Measurements from ENCODE around the gene ASB13. TPM values are rescaled to one million over a fixed set of nuclear protein-coding genes. Genes with fewer than 3 reads are reported as not detected.

The ASB13 gene
- total and polyA plus RNA-seq, 3 experiments from 2014 or later: 6.8 to 8.7 (median 7.5) TPM

DNA sequence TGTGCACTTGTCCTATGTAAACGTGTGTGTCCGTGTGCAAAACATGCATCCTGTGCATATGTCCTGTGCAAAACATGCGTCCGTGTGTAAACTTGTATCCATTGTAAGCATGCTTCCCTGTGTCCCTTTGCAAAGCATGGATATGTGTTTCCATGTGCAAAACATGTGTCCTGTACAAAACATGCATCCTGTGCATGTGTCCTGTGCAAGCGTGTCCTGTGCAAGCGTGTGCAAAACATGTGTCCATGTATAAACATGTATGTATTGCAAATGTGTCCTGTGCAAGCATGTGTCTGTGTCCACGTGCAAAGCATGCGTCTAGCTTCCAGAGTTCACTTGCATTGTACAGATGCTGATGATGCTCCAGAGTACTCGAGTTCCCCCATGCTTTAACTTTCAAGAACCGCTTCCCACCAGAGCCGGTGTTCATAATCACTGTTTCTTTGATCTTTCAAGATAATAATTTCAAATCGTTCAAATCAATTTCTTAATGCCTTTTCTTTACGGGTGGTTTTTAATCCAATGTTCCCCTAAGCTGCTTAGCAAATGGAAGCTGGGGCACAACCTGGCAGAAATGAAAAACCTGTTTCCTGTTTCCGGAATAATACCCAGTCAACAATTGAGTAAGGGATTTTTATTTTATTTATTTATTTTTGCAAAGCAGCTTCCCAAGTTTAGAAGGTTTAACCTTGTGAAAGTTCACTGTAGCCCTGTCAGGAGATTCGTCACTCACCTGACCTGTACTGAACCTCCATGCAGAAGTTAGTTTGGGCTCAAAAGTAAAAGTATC, 641 bp upstream of the ASB13 start:
- peak overlapping the region in 4 of 8 donors; percentile 42 to 85 (median 62) for H3K27ac Mint-ChIP-seq
- peak overlapping the region; percentile 90 to 96 (median 93) for H3K4me3 Mint-ChIP-seq
- H3K27ac ChIP-seq (ENCODE audit: low read depth, low read length): no peak overlapping the region
- no peaks in the 10 kb centered on the region for H3K9me3 Mint-ChIP-seq
- peaks cover 17% of the 10 kb centered on the region for H3K4me1 ChIP-seq (ENCODE audit: insufficient read depth, low read length)
- H3K27me3 Mint-ChIP-seq: peaks cover 4 to 15% of the 10 kb centered on the region in 2 donors
- ChIA-PET CTCF (no interaction called here), POLR2A (interaction anchor here (0.6 kb wide), 1 partner anchor 44 kb away, joined by 3 read pairs; no protein-coding TSS in a partner anchor)
- no peak for DNase-seq
- H3K4me3 ChIP-seq (ENCODE audit: low read length): peak overlapping the region; percentile 73
- no peaks in the 10 kb centered on the region for H3K36me3 ChIP-seq (ENCODE audit: insufficient read depth, low read length)
- peaks cover 0 to 3% (median under 1%) of the 10 kb centered on the region in 3 donors for H3K36me3 Mint-ChIP-seq
- no peaks in the 10 kb centered on the region for H3K27me3 ChIP-seq (ENCODE audit: insufficient read depth, low read length, poor library complexity, severe bottlenecking)
- H3K9me3 ChIP-seq (ENCODE audit: low read length): no peaks in the 10 kb centered on the region
- peaks cover 13 to 24% (median 23%) of the 10 kb centered on the region in 3 donors for H3K4me1 Mint-ChIP-seq

DNA sequence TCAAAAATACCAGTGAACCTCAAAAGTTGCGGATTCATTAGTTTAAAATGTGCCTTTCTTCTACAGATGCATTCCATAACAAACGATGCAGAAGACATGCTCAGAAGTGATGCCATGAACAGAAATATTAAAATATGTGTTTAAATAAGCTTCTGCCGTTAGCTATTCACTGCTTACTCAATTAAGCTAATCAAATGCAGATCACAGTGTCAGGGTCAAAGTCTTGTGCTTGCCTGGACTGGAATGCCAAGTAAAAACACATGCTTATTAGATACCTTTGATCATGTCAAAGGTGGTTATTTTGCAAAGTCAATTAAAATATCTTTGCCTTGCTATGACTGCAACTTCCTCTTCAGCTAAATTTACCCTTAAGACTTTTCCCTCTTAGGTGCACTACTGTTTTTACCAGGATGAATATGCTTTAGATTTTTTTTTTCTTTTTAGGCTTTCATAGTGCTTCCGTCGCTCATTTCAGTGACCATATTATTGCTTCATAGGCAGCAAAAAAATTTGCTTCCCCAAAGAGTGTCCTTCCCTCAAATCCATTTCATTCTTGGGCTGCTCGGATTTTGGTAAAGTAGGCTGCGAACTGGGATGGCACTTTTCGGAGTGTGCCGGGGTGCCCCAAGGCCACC, 905 bp downstream of the ASB13 start:
- peak overlapping the region in 3 of 8 donors; percentile 59 to 87 (median 73) for H3K27ac Mint-ChIP-seq
- peaks cover 14 to 27% (median 24%) of the 10 kb centered on the region in 3 donors for H3K4me1 Mint-ChIP-seq
- peak overlapping the region; percentile 59 for H3K4me3 ChIP-seq (ENCODE audit: low read length)
- H3K4me1 ChIP-seq (ENCODE audit: insufficient read depth, low read length): peaks cover 17% of the 10 kb centered on the region
- H3K4me3 Mint-ChIP-seq: peak overlapping the region; percentile 77 to 96 (median 84)
- DNase-seq: no peak
- POLR2A ChIA-PET: interaction anchor here (0.6 kb wide), 1 partner anchor 72 kb away, joined by 3 read pairs; no protein-coding TSS in a partner anchor
- no peaks in the 10 kb centered on the region for H3K36me3 ChIP-seq (ENCODE audit: insufficient read depth, low read length)
- no peaks in the 10 kb centered on the region for H3K9me3 Mint-ChIP-seq
- no peaks in the 10 kb centered on the region for H3K9me3 ChIP-seq (ENCODE audit: low read length)
- H3K27me3 ChIP-seq (ENCODE audit: insufficient read depth, low read length, poor library complexity, severe bottlenecking): no peaks in the 10 kb centered on the region
- H3K36me3 Mint-ChIP-seq: peaks cover 0 to 3% (median 0%) of the 10 kb centered on the region in 3 donors
- H3K27ac ChIP-seq (ENCODE audit: low read depth, low read length): peak overlapping the region; percentile 31
- peaks cover 4 to 7% of the 10 kb centered on the region in 2 donors for H3K27me3 Mint-ChIP-seq
- CTCF ChIA-PET: interaction anchor here (1.1 kb wide), 1 partner anchor 269 kb away, joined by 3 read pairs; no protein-coding TSS in a partner anchor

DNA sequence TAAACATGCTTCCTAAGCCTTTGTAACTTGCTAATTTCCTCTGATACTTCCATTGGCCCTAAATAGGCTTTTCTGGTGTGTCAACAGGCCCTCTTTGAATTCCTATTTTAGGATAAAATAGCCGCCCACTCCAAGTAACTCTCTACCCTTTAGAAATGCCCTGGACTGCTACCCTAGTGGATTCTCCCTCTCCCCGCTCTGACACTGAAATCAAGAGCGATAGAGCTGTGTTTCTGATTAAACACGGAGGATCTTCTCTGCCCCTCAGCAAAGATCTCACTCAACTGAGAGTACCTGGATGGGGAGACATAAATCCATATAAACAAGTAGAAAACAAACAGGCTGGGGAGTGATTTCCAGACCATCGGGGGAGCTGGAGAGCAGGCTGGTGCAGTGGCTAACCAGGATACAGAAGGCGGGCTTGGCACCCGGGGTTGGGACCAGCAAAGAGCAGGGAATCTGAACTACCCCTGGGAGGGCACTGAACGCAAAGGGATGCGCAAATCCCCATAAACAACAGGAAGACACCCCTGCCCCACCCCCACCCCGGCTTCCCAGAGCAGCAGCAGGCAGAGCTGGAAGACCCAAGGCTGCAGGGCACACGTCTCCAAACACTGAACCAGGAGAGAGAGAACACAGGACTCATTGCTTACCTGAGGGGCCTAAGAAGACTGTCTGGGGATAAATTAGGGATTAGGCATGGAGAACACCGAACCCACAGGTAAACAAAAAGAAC, 2.5 kb downstream of the ASB13 start:
- Mint-ChIP-seq H3K4me1 (peaks cover 22 to 41% (median 33%) of the 10 kb centered on the region in 3 donors), H3K4me3 (peak overlapping the region in 2 of 7 donors; percentile 22 to 70), H3K9me3 (no peaks in the 10 kb centered on the region), H3K27me3 (peaks cover 0 to 4% of the 10 kb centered on the region in 2 donors), H3K27ac (no peak overlapping the region), H3K36me3 (peaks cover 0 to 3% (median 0%) of the 10 kb centered on the region in 3 donors)
- H3K9me3 ChIP-seq (ENCODE audit: low read length): no peaks in the 10 kb centered on the region
- ChIA-PET CTCF (no interaction called here), POLR2A (no interaction called here)
- no peak for DNase-seq
- H3K4me1 ChIP-seq (ENCODE audit: insufficient read depth, low read length): peaks cover 17% of the 10 kb centered on the region
- no peak overlapping the region for H3K4me3 ChIP-seq (ENCODE audit: low read length)
- no peaks in the 10 kb centered on the region for H3K36me3 ChIP-seq (ENCODE audit: insufficient read depth, low read length)
- H3K27ac ChIP-seq (ENCODE audit: low read depth, low read length): no peak overlapping the region
- no peaks in the 10 kb centered on the region for H3K27me3 ChIP-seq (ENCODE audit: insufficient read depth, low read length, poor library complexity, severe bottlenecking)

DNA sequence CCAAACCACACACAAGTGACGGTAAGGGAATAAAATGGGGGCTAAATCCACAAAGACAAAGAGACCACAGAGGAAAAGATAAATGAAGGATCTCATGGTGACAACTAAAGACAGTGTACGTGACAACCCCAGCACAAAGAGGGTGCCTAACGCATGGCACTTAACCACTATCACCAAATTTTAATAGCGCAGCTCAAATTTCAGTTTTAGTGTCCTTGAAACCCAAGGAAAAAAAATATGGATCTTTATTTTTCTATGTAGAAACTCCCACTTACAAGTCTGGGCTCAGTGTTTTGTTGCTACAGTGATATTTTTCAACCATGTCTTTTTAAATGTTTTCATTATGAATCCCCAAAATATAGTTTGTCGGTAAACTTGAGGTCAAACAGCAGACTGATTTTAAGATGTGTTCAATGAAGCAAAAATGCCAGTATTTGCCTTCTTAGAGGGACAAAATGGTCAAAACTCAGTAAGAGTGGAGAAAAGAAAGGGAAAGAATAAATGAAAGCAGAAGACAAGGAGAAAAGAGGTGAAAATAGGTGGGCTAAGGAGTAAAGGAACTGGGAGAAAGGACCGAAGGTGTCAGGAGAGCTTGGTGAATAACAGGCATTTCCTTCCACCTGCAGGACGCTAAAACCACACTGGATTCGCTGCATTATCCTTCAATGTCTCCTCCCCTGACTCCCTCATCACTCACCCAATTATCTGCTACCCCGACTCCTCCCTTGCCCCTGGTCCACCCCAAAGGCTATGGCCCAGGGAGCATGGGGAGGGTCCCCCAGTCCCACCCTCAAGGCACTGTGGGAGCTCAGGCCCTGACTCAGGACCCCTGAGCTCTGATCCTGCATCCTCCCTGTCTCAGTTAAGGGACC, 3.5 kb downstream of the ASB13 start:
- peaks cover 0 to 4% of the 10 kb centered on the region in 2 donors for H3K27me3 Mint-ChIP-seq
- H3K4me1 ChIP-seq (ENCODE audit: insufficient read depth, low read length): peaks cover 17% of the 10 kb centered on the region
- no peaks in the 10 kb centered on the region for H3K36me3 ChIP-seq (ENCODE audit: insufficient read depth, low read length)
- no peaks in the 10 kb centered on the region for H3K27me3 ChIP-seq (ENCODE audit: insufficient read depth, low read length, poor library complexity, severe bottlenecking)
- DNase-seq: no peak
- H3K4me1 Mint-ChIP-seq: peaks cover 22 to 41% (median 33%) of the 10 kb centered on the region in 3 donors
- ChIA-PET POLR2A (no interaction called here), CTCF (no interaction called here)
- no peak overlapping the region for H3K4me3 ChIP-seq (ENCODE audit: low read length)
- no peak overlapping the region for H3K27ac ChIP-seq (ENCODE audit: low read depth, low read length)
- H3K36me3 Mint-ChIP-seq: peaks cover 0 to 3% (median 0%) of the 10 kb centered on the region in 3 donors
- peak overlapping the region in 1 of 7 donors; percentile 43 for H3K4me3 Mint-ChIP-seq
- peak overlapping the region in 1 of 8 donors; percentile 37 for H3K27ac Mint-ChIP-seq
- no peaks in the 10 kb centered on the region for H3K9me3 ChIP-seq (ENCODE audit: low read length)
- no peaks in the 10 kb centered on the region for H3K9me3 Mint-ChIP-seq

DNA sequence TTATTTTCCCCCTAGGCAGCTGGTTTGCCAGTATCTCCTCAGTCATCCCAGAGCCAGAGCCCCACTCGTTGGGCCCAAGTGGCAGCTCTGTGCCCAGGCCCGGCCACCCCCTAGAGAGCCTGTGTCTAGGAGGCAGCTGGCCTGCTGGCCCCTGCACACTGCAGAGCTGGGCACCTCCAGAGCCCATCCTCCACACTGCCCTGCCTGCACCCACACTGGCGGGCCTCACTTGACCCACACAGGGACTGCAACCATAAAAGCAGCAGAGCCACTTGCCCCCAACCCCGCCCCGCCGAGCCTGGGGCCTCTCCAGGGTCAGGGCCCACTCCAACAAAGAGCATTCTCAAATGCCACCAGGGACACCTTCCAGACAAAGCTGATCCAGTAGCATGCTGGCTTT, 5.4 kb downstream of the ASB13 start:
- Histone ChIP-seq H3K27me3 (ENCODE audit: insufficient read depth, low read length, poor library complexity, severe bottlenecking) (no peaks in the 10 kb centered on the region), H3K27ac (ENCODE audit: low read depth, low read length) (no peak overlapping the region), H3K4me1 (ENCODE audit: insufficient read depth, low read length) (peaks cover 23% of the 10 kb centered on the region), H3K36me3 (ENCODE audit: insufficient read depth, low read length) (no peaks in the 10 kb centered on the region), H3K4me3 (ENCODE audit: low read length) (no peak overlapping the region), H3K9me3 (ENCODE audit: low read length) (no peaks in the 10 kb centered on the region)
- POLR2A ChIA-PET: no interaction called here
- Mint-ChIP-seq H3K36me3 (no peaks in the 10 kb centered on the region), H3K9me3 (no peaks in the 10 kb centered on the region), H3K4me3 (no peak overlapping the region), H3K27me3 (peaks cover 0 to 4% of the 10 kb centered on the region in 2 donors), H3K27ac (peak overlapping the region in 1 of 8 donors; percentile 6), H3K4me1 (peaks cover 21 to 43% (median 35%) of the 10 kb centered on the region in 3 donors)
- CTCF ChIA-PET: interaction anchor here (0.7 kb wide), 1 partner anchor 54 kb away, joined by 3 read pairs; no protein-coding TSS in a partner anchor
- DNase-seq: no peak

DNA sequence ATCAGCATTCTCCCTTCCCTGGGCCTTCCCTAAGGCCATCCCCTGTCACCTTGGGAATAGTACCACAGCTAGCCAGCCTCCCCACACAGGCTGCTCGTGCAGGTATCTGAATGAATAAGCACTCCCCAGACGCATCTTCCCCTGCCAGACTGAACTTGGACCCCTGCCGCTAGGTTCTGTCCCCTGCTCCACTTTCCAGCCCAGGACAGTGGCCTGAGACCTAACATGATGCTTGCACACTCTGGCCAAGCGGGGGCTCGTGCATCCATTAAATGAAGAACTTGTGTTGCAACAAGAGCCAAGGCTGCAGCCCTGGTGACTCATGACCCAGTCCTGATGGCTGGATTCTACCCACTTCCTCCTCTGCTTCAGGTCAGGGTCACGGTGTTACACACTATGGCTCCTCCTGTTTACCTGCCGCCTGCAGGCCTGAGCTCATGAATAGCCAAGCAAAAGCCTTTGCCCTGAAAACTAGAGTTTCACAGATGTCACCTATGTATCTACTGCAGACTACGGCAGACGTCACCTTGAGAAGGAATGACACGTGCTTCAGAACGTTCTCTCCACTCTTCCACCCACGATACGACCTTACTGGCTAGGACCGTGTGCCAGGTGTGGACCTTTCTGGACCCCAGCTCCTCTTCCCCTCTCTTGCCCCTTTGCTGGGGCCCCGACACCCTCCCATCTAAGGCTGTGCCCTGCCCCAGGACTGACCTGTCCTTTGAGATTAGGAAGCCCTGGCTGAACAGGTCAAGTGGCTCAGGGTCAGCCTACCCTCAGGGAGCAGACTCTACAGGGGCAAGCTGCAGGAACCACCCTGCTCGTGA, 6.5 kb downstream of the ASB13 start:
- Mint-ChIP-seq H3K27me3 (peaks cover 0 to 2% of the 10 kb centered on the region in 2 donors), H3K36me3 (no peaks in the 10 kb centered on the region), H3K9me3 (no peaks in the 10 kb centered on the region), H3K4me3 (no peak overlapping the region), H3K27ac (peak overlapping the region in 3 of 8 donors; percentile 22 to 64 (median 28)), H3K4me1 (peaks cover 18 to 46% (median 33%) of the 10 kb centered on the region in 3 donors)
- H3K4me3 ChIP-seq (ENCODE audit: low read length): no peak overlapping the region
- no peaks in the 10 kb centered on the region for H3K36me3 ChIP-seq (ENCODE audit: insufficient read depth, low read length)
- ChIA-PET CTCF (interaction anchor here (0.7 to 1.0 kb wide), 2 partner anchors 9 to 56 kb away, joined by 3 read pairs; no protein-coding TSS in a partner anchor), POLR2A (interaction anchor here (0.6 to 0.7 kb wide), 2 partner anchors 10 to 32 kb away, joined by 4 to 5 read pairs; no protein-coding TSS in a partner anchor)
- no peak overlapping the region for H3K27ac ChIP-seq (ENCODE audit: low read depth, low read length)
- no peak for DNase-seq
- H3K4me1 ChIP-seq (ENCODE audit: insufficient read depth, low read length): peaks cover 22% of the 10 kb centered on the region
- H3K27me3 ChIP-seq (ENCODE audit: insufficient read depth, low read length, poor library complexity, severe bottlenecking): no peaks in the 10 kb centered on the region
- no peaks in the 10 kb centered on the region for H3K9me3 ChIP-seq (ENCODE audit: low read length)

All from CD8-positive, alpha-beta memory T cell (primary cell).